ENCODE data around the gene SMARCC1.

Gene SMARCC1

GRCh38 chr3:47630810-47631209 lies 150.9 kb downstream of the SMARCC1 start:
- H4K20me1 ChIP-seq, result peaks cover 0 to 19% (median 0%) of the 10 kb centered on the region in 11 experiments; a peak in 5 of 22 replicates
- TF ChIP-seq Cebpa-rat (IDR thresholded peaks at IDR 0.05), result no peak
- no peak overlapping the region for H3K4me2 ChIP-seq
- no peak overlapping the region for H3K27ac ChIP-seq
- H3K36me3 ChIP-seq, result peaks cover 85 to 92% (median 90%) of the 10 kb centered on the region in 11 experiments
- H3K9me3 ChIP-seq (replicated peaks in 1 of 11), result no peaks in the 10 kb centered on the region
- no peak overlapping the region for H3K4me3 ChIP-seq
- H3K4me1 ChIP-seq, result peaks cover 19 to 22% (median 21%) of the 10 kb centered on the region in 10 experiments
- no peaks in the 10 kb centered on the region for H3K27me3 ChIP-seq
- no peak overlapping the region for H3K9ac ChIP-seq

- 0 out of 22 replicates have a peak overlapping the region, but pooled peaks of 1 of the 11 experiments have one; percentile 2 for H3K27ac ChIP-seq
Observed at GRCh38 chr3:47629770-47630169, 151.9 kb downstream of the SMARCC1 start.

GRCh38 chr3:47628426-47628825 lies 153.3 kb downstream of the SMARCC1 start:
- no peaks in the 10 kb centered on the region for H3K9me3 ChIP-seq (replicated peaks in 1 of 11)
- H4K20me1 ChIP-seq, result peaks cover 0 to 9% (median 0%) of the 10 kb centered on the region in 11 experiments; a peak in 1 of 22 replicates
- no peaks in the 10 kb centered on the region for H3K27me3 ChIP-seq
- no peak overlapping the region for H3K4me2 ChIP-seq
- H3K9ac ChIP-seq, result no peak overlapping the region
- peak overlapping the region in 3 of 11 experiments; percentile 8 to 34 (median 12); a peak in 1 of 22 replicates for H3K27ac ChIP-seq
- H3K4me1 ChIP-seq, result peaks cover 0 to 5% (median 0%) of the 10 kb centered on the region in 10 experiments; a peak in 2 of 20 replicates
- H3K4me3 ChIP-seq, result no peak overlapping the region
- no peak for TF ChIP-seq Cebpa-rat (IDR thresholded peaks at IDR 0.05)
- H3K36me3 ChIP-seq, result peaks cover 92 to 100% (median 99%) of the 10 kb centered on the region in 11 experiments

More at GRCh38 chr3:47629770-47630169, 151.9 kb downstream of the SMARCC1 start:
- Histone ChIP-seq H3K9me3 (replicated peaks in 1 of 11) (no peaks in the 10 kb centered on the region), H3K9ac (no peak overlapping the region), H3K4me3 (no peak overlapping the region), H3K4me1 (peaks cover 8 to 16% (median 10%) of the 10 kb centered on the region in 10 experiments; a peak in 19 of 20 replicates), H3K27me3 (no peaks in the 10 kb centered on the region), H3K36me3 (peaks cover 90 to 100% (median 98%) of the 10 kb centered on the region in 11 experiments), H4K20me1 (peaks cover 0 to 8% (median 0%) of the 10 kb centered on the region in 11 experiments; a peak in 3 of 22 replicates), H3K4me2 (no peak overlapping the region)
- no peak for TF ChIP-seq Cebpa-rat (IDR thresholded peaks at IDR 0.05)

GRCh38 chr3:47622671-47623461 lies 158.8 kb downstream of the SMARCC1 start:
- H3K4me2 ChIP-seq, result no peak overlapping the region
- H3K36me3 ChIP-seq, result peaks cover 95 to 100% (median 100%) of the 10 kb centered on the region in 11 experiments
- no peak overlapping the region for H3K9ac ChIP-seq
- H3K9me3 ChIP-seq (replicated peaks in 1 of 11), result peaks cover 0 to 19% (median 14%) of the 10 kb centered on the region in 11 experiments; a peak in 14 of 22 replicates
- H4K20me1 ChIP-seq, result peaks cover 0 to 11% (median 0%) of the 10 kb centered on the region in 11 experiments; a peak in 5 of 22 replicates
- no peak for TF ChIP-seq Cebpa-rat (IDR thresholded peaks at IDR 0.05)
- no peak overlapping the region for H3K4me3 ChIP-seq
- no peak overlapping the region; a peak in 1 of 22 replicates for H3K27ac ChIP-seq
- H3K4me1 ChIP-seq, result peaks cover 0 to 8% (median 0%) of the 10 kb centered on the region in 10 experiments; a peak in 3 of 20 replicates
- no peaks in the 10 kb centered on the region for H3K27me3 ChIP-seq

GRCh38 chr3:47617086-47618010 lies 164.3 kb downstream of the SMARCC1 start:
- Histone ChIP-seq H3K9me3 (replicated peaks in 1 of 11) (peaks cover 0 to 41% (median 31%) of the 10 kb centered on the region in 11 experiments; a peak in 16 of 22 replicates), H3K4me3 (no peak overlapping the region), H3K9ac (no peak overlapping the region), H3K27me3 (no peaks in the 10 kb centered on the region), H4K20me1 (peaks cover 0 to 24% (median 7%) of the 10 kb centered on the region in 11 experiments; a peak in 9 of 22 replicates), H3K4me1 (peaks cover 0 to 10% (median 0%) of the 10 kb centered on the region in 10 experiments; a peak in 1 of 20 replicates), H3K36me3 (peaks cover 98 to 100% (median 100%) of the 10 kb centered on the region in 11 experiments), H3K27ac (no peak overlapping the region), H3K4me2 (no peak overlapping the region)
- no peak for TF ChIP-seq Cebpa-rat (IDR thresholded peaks at IDR 0.05)

- no peak for TF ChIP-seq Cebpa-rat (IDR thresholded peaks at IDR 0.05)
- peaks cover 0 to 10% (median 0%) of the 10 kb centered on the region in 10 experiments; a peak in 1 of 20 replicates for H3K4me1 ChIP-seq
- H3K36me3 ChIP-seq, result peaks cover 98 to 100% (median 100%) of the 10 kb centered on the region in 11 experiments
- H3K4me3 ChIP-seq, result no peak overlapping the region
- no peak overlapping the region for H3K27ac ChIP-seq
- H3K9ac ChIP-seq, result no peak overlapping the region
- no peaks in the 10 kb centered on the region for H3K27me3 ChIP-seq
- no peak overlapping the region for H3K4me2 ChIP-seq
- H4K20me1 ChIP-seq, result peaks cover 0 to 28% (median 10%) of the 10 kb centered on the region in 11 experiments; a peak in 12 of 22 replicates
- peaks cover 0 to 41% (median 31%) of the 10 kb centered on the region in 11 experiments; a peak in 16 of 22 replicates for H3K9me3 ChIP-seq (replicated peaks in 1 of 11)
Observed at GRCh38 chr3:47614788-47615187, 166.9 kb downstream of the SMARCC1 start.

- Histone ChIP-seq H3K27me3 (no peaks in the 10 kb centered on the region), H4K20me1 (peaks cover 0 to 31% (median 10%) of the 10 kb centered on the region in 11 experiments; a peak in 13 of 22 replicates), H3K36me3 (peaks cover 96 to 100% (median 99%) of the 10 kb centered on the region in 11 experiments), H3K4me3 (no peak overlapping the region), H3K27ac (no peak overlapping the region), H3K9ac (no peak overlapping the region), H3K4me1 (peaks cover 0 to 10% (median 0%) of the 10 kb centered on the region in 10 experiments; a peak in 1 of 20 replicates), H3K4me2 (no peak overlapping the region), H3K9me3 (replicated peaks in 1 of 11) (peaks cover 0 to 32% (median 22%) of the 10 kb centered on the region in 11 experiments; a peak in 15 of 22 replicates)
- no peak for TF ChIP-seq Cebpa-rat (IDR thresholded peaks at IDR 0.05)
Observed at GRCh38 chr3:47613722-47614121, 168.0 kb downstream of the SMARCC1 start.

GRCh38 chr3:47612879-47613278 lies 168.8 kb downstream of the SMARCC1 start:
- Histone ChIP-seq H3K36me3 (peaks cover 96 to 100% (median 99%) of the 10 kb centered on the region in 11 experiments), H3K9me3 (replicated peaks in 1 of 11) (peaks cover 0 to 23% (median 19%) of the 10 kb centered on the region in 11 experiments; a peak in 14 of 22 replicates), H3K4me1 (0 out of 20 replicates have a peak, but pooled peaks cover 0 to 2% (median 0%) of the 10 kb centered on the region in 10 experiments), H3K4me3 (no peak overlapping the region), H3K27ac (no peak overlapping the region), H3K9ac (no peak overlapping the region), H4K20me1 (peaks cover 0 to 39% (median 11%) of the 10 kb centered on the region in 11 experiments; a peak in 12 of 22 replicates), H3K27me3 (no peaks in the 10 kb centered on the region), H3K4me2 (no peak overlapping the region)
- no peak for TF ChIP-seq Cebpa-rat (IDR thresholded peaks at IDR 0.05)
